ENCODE measurements around the gene PKD1L1. TPM values are rescaled to one million over a fixed set of nuclear protein-coding genes. Genes with fewer than 3 reads are reported as not detected.

Gene PKD1L1
- total and polyA plus RNA-seq, 4 donors, result 0.26 to 1.1 (median 0.55) TPM

GRCh38 chr7:47867286-47867685 lies 81.0 kb downstream of the PKD1L1 start:
- Histone ChIP-seq H3K27me3 (ENCODE audit: control insufficient read depth in 3 of 3, insufficient read depth in 3 of 3, low read length in 2 of 3) (no peaks in the 10 kb centered on the region), H3K4me1 (ENCODE audit: control insufficient read depth in 5 of 5, insufficient read depth in 5 of 5, low read length in 5 of 5) (peaks cover 0 to 17% (median 4%) of the 10 kb centered on the region in 5 donors), H3K9ac (ENCODE audit: insufficient read depth in 1 of 2, low read length in 2 of 2) (no peak overlapping the region), H3K4me3 (no peak overlapping the region), H3K27ac (ENCODE audit: low read depth in 1 of 2, low read length in 1 of 2) (no peak overlapping the region), H3K9me3 (ENCODE audit: control insufficient read depth in 4 of 4, insufficient read depth in 3 of 4, low read length in 3 of 4) (peaks cover 0 to 2% (median 0%) of the 10 kb centered on the region in 4 donors), H3K36me3 (ENCODE audit: control insufficient read depth in 4 of 4, insufficient read depth in 4 of 4, low read length in 4 of 4) (peaks cover 0 to 4% (median 0%) of the 10 kb centered on the region in 4 donors)
- 61 to 79% methylated on average over 3 of the region's 3 CpGs for WGBS, 2 donors
- no peak for TF ChIP-seq CTCF (IDR thresholded peaks at IDR 0.05; ENCODE audit: control extremely low read depth, extremely low read depth)
- ATAC-seq (ENCODE audit: insufficient read depth, low FRiP score) (no peak), DNase-seq (peak; percentile 28 to 95 (median 94))

GRCh38 chr7:47866120-47866519 lies 82.1 kb downstream of the PKD1L1 start:
- Histone ChIP-seq H3K9me3 (ENCODE audit: control insufficient read depth in 4 of 4, insufficient read depth in 3 of 4, low read length in 3 of 4) (peaks cover 0 to 2% (median 0%) of the 10 kb centered on the region in 4 donors), H3K27me3 (ENCODE audit: control insufficient read depth in 3 of 3, insufficient read depth in 3 of 3, low read length in 2 of 3) (no peaks in the 10 kb centered on the region), H3K4me1 (ENCODE audit: control insufficient read depth in 5 of 5, insufficient read depth in 5 of 5, low read length in 5 of 5) (peaks cover 0 to 17% (median 4%) of the 10 kb centered on the region in 5 donors), H3K27ac (ENCODE audit: low read depth in 1 of 2, low read length in 1 of 2) (no peak overlapping the region), H3K36me3 (ENCODE audit: control insufficient read depth in 4 of 4, insufficient read depth in 4 of 4, low read length in 4 of 4) (peaks cover 0 to 4% (median 0%) of the 10 kb centered on the region in 4 donors), H3K9ac (ENCODE audit: insufficient read depth in 1 of 2, low read length in 2 of 2) (no peak overlapping the region), H3K4me3 (no peak overlapping the region)
- no peak for ATAC-seq (ENCODE audit: insufficient read depth, low FRiP score)
- WGBS, 2 donors, result 76 to 87% methylated on average over 3 of the region's 3 CpGs
- TF ChIP-seq CTCF (IDR thresholded peaks at IDR 0.05; ENCODE audit: control extremely low read depth, extremely low read depth), result no peak
- peak in 2 of 3 donors; percentile 15 to 36 for DNase-seq

- WGBS, 2 donors, result 95 to 96% methylated on average over 9 of the region's 9 CpGs
- no peak overlapping the region for H3K4me3 ChIP-seq
- DNase-seq (no peak), ATAC-seq (ENCODE audit: insufficient read depth, low FRiP score) (no peak)
- H3K4me1 ChIP-seq (ENCODE audit: control insufficient read depth in 5 of 5, insufficient read depth in 5 of 5, low read length in 5 of 5), result no peaks in the 10 kb centered on the region
- no peak for TF ChIP-seq CTCF (IDR thresholded peaks at IDR 0.05; ENCODE audit: control extremely low read depth, extremely low read depth)
- H3K36me3 ChIP-seq (ENCODE audit: control insufficient read depth in 4 of 4, insufficient read depth in 4 of 4, low read length in 4 of 4), result no peaks in the 10 kb centered on the region
- H3K27ac ChIP-seq (ENCODE audit: low read depth in 1 of 2, low read length in 1 of 2), result no peak overlapping the region
- H3K27me3 ChIP-seq (ENCODE audit: control insufficient read depth in 3 of 3, insufficient read depth in 3 of 3, low read length in 2 of 3), result no peaks in the 10 kb centered on the region
- no peak overlapping the region for H3K9ac ChIP-seq (ENCODE audit: insufficient read depth in 1 of 2, low read length in 2 of 2)
- H3K9me3 ChIP-seq (ENCODE audit: control insufficient read depth in 4 of 4, insufficient read depth in 3 of 4, low read length in 3 of 4), result no peaks in the 10 kb centered on the region
Measured at GRCh38 chr7:47852330-47853245, 95.7 kb downstream of the PKD1L1 start.

Measured in lung (tissue), 12 donors.